ENCODE measurements around the gene CHD9NB. TPM values are rescaled to one million over a fixed set of nuclear protein-coding genes. Genes with fewer than 3 reads are reported as not detected.

Gene CHD9NB
- polyA plus RNA-seq, 2 of the 4 experiments (the other 2 are of a cell fraction), result 2.0 to 2.8 TPM

DNA sequence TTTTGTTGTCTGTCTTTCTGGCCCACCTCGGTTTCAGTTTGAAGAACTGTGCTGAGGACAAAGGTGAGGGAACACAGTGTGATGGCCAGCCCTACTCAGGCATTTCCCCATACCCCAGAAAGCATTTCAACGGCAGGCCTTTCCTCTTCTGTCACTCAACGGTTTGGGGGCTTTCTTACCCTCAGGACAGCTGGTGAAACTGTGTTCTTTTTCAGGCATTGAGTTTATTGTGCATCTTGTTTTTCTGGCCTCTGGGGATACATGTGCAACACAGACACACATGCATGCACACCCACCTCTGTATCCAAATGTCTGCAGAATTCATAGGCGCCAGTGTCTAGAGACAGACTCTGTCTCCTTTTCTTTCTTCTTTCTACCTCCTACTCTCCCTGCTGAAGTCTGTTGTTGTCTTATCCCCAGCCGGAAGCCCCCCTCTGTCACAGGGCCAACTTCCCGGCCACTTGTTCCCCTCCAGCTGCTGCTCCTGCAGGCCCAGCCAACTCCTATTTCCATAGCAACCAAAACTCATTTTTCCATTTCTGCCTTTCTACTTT, 19.1 kb upstream of the CHD9NB start:
- H3K27ac ChIP-seq, result no peak overlapping the region
- POLR2A ChIA-PET, result no interaction called here
- H3K9me3 ChIP-seq, result peaks cover 21% of the 10 kb centered on the region
- FAIRE-seq, result no peak
- TF ChIP-seq, protein P1, sequence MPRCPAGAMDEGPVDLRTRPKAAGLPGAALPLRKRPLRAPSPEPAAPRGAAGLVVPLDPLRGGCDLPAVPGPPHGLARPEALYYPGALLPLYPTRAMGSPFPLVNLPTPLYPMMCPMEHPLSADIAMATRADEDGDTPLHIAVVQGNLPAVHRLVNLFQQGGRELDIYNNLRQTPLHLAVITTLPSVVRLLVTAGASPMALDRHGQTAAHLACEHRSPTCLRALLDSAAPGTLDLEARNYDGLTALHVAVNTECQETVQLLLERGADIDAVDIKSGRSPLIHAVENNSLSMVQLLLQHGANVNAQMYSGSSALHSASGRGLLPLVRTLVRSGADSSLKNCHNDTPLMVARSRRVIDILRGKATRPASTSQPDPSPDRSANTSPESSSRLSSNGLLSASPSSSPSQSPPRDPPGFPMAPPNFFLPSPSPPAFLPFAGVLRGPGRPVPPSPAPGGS (IDR thresholded peaks at IDR 0.05), result no peak
- no peak for TF ChIP-seq CHD4 (IDR thresholded peaks at IDR 0.05; ENCODE audit: borderline replicate concordance)
- TF ChIP-seq CHD2 (IDR thresholded peaks at IDR 0.05; ENCODE audit: low read length, partially characterized antibody), result no peak
- TF ChIP-seq HOXA7 (CRISPR knock-in tag; IDR thresholded peaks at IDR 0.05), result no peak
- 92% methylated on average over 6 of the region's 6 CpGs for WGBS (ENCODE audit: missing lambda C conversion rate)
- DNase-seq (ENCODE audit: low read depth in 1 of 2, low spot score in 1 of 2), result no peak
- H3K4me3 ChIP-seq, result no peak overlapping the region
- H3K4me2 ChIP-seq, result no peak overlapping the region
- no peak for ATAC-seq
- no peaks in the 10 kb centered on the region for H3K4me1 ChIP-seq
- CTCF ChIA-PET, result interaction anchor here (0.8 to 1.1 kb wide), 3 partner anchors 17 to 136 kb away, joined by 3 to 4 read pairs (median 4); partner anchors contain the start of gene CHD9

GRCh38 chr16:53069772-53070171, 17.1 kb upstream of the CHD9NB start:
- Histone ChIP-seq H3K27ac (no peak overlapping the region), H3K4me1 (no peaks in the 10 kb centered on the region), H3K4me2 (no peak overlapping the region), H3K9me3 (peaks cover 9% of the 10 kb centered on the region), H3K4me3 (no peak overlapping the region)
- FAIRE-seq, result no peak
- no peak for ATAC-seq
- ChIA-PET CTCF (interaction anchor here (1.2 to 2.6 kb wide), 2 partner anchors 13 to 15 kb away, joined by 3 to 8 read pairs; partner anchors contain the start of gene CHD9), POLR2A (no interaction called here)
- WGBS (ENCODE audit: missing lambda C conversion rate), result 73% methylated on average over 2 of the region's 2 CpGs
- DNase-seq (ENCODE audit: low read depth in 1 of 2, low spot score in 1 of 2), result no peak
- TF ChIP-seq SMC3 (IDR thresholded peaks at IDR 0.05) (no peak), ZNF302 (CRISPR knock-in tag; IDR thresholded peaks at IDR 0.05) (no peak), TP53 (CRISPR knock-in tag; IDR thresholded peaks at IDR 0.05) (no peak), MAX (IDR thresholded peaks at IDR 0.05) (no peak), BHLHE40 (IDR thresholded peaks at IDR 0.05; ENCODE audit: low read depth, low read length) (no peak), NFE2L2 (conservative IDR thresholded peaks at IDR 0.05; ENCODE audit: low read length) (no peak), RFX5 (IDR thresholded peaks at IDR 0.05) (no peak), MAZ (IDR thresholded peaks at IDR 0.05; ENCODE audit: borderline replicate concordance, low read depth, low read length) (no peak), MAFK (IDR thresholded peaks at IDR 0.05; ENCODE audit: partially characterized antibody) (no peak), EHF (CRISPR knock-in tag; IDR thresholded peaks at IDR 0.05) (no peak), ZFP36 (IDR thresholded peaks at IDR 0.05; ENCODE audit: borderline replicate concordance, partially characterized antibody) (no peak), USF2 (IDR thresholded peaks at IDR 0.05) (no peak), KDM5A (IDR thresholded peaks at IDR 0.05) (no peak), HOXB13 (CRISPR knock-in tag; IDR thresholded peaks at IDR 0.05; ENCODE audit: low read depth) (no peak), TFCP2L1 (CRISPR knock-in tag; IDR thresholded peaks at IDR 0.05) (no peak), EHMT2 (IDR thresholded peaks at IDR 0.05; ENCODE audit: low read depth) (no peak), NPAS2 (CRISPR knock-in tag; IDR thresholded peaks at IDR 0.05; ENCODE audit: borderline replicate concordance) (no peak), SREBF2 (IDR thresholded peaks at IDR 0.05) (no peak), CBX2 (IDR thresholded peaks at IDR 0.05; ENCODE audit: borderline replicate concordance, low read depth) (no peak)
- TF ChIP-seq, protein P2, sequence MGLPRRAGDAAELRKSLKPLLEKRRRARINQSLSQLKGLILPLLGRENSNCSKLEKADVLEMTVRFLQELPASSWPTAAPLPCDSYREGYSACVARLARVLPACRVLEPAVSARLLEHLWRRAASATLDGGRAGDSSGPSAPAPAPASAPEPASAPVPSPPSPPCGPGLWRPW (IDR thresholded peaks at IDR 0.05), result no peak
